Lower leg skin (tissue), 4 donors: ENCODE measurements around the gene EPG5. TPM values are rescaled to one million over a fixed set of nuclear protein-coding genes. Genes with fewer than 3 reads are reported as not detected.
"Not testable (repeated sequence)": the region's sequence is repeated elsewhere in the genome, so short reads cannot be mapped to it uniquely, and the experiment has no call there.

Experiments
- DNase-seq, 2 donors: peaks; one replicate each; pipeline ENCODE4 v3.0.0-alpha.2; 2019; ENCODE audit warnings: low spot score in 2 of 2
- H3K4me3 ChIP-seq: fragments of 200-600 bp; sonication (generic); 2 replicates; pipeline ENCODE4 v1.5.1; 2017; ENCODE audit warnings: mild to moderate bottlenecking, low read depth; ENCODE audit not compliant: poor library complexity, severe bottlenecking
- CTCF ChIP-seq, 3 donors: fragments of 450-650 bp; IDR thresholded peaks; one replicate each; pipeline ENCODE4 v1.5.1; 2016; ENCODE audit warnings: antibody characterized with exemption in 3 of 3, mild to moderate bottlenecking in 3 of 3, moderate library complexity in 2 of 3
- POLR2A ChIP-seq, 2 donors: fragments of 450-650 bp; IDR thresholded peaks; one replicate each; pipeline ENCODE4 v1.6.1; 2016 to 2017; ENCODE audit warnings: antibody characterized with exemption in 2 of 2, mild to moderate bottlenecking in 1 of 2, moderate library complexity in 1 of 2
- WGBS, 2 donors: methylation state at CpG; one replicate each; pipeline ENCODE4 v1.1.5; 2018; 5-methylcytosine and 5-hydroxymethylcytosine counted together
- intact Hi-C: fragments of 100-400 bp; cut with DNase I; formaldehyde crosslinking; loops from one replicate; pipeline ENCODE4 v1.15.0; 2023; ENCODE audit warnings: low total_unique reads
- total RNA-seq, 4 donors: library from RNA; depleted of rRNA; stranded (reverse); fragments of >200 nt; gene quantifications; one replicate each; pipeline ENCODE4 v1.1.0, GENCODE V29; 2016

EPG5 gene
- total RNA-seq, 4 donors from 2014 or later, result 22.5 to 44.0 (median 39.8) TPM

GRCh38 chr18:45825258-45826044 lies 141.7 kb downstream of the EPG5 start, which contains the start of gene SIGLEC15:
Gene SIGLEC15 (plus strand): TSS chr18:45825675. CDS start chr18:45825729, 54 bp downstream.
- TF ChIP-seq POLR2A (IDR thresholded peaks at IDR 0.05) (no peak), CTCF (IDR thresholded peaks at IDR 0.05) (no peak)
- 57 to 67% methylated on average over 12 of the region's 12 CpGs for WGBS, 2 donors
- intact Hi-C loops, result no loop called here
- no peak within 1 kb of the TSS for H3K4me3 ChIP-seq
- DNase-seq, result no peak

DNA sequence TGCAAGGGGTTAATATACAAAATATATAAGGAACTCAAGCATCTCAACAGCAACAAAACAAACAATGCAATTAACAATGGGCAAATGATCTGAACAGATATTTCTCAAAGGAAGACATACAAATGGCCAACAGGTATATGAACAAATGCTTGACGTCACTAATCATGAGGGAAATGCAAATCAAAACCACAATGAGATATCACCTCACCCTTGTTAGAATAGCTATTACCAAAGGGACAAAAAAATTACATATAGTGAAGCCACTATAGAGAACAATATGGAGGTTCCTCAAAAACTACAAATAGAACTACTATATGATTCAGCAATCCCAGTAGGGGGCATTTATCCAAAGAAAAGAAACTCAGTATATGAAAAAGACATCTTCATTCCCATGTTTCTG lies 145.4 kb downstream of the EPG5 start:
- no peak for DNase-seq
- intact Hi-C loops, result no loop called here
- no peak overlapping the region for H3K4me3 ChIP-seq
- no peak for TF ChIP-seq CTCF (IDR thresholded peaks at IDR 0.05)
- TF ChIP-seq POLR2A (IDR thresholded peaks at IDR 0.05), result no peak
- WGBS, 2 donors, result 72 to 73% methylated on average over 1 of the region's 1 CpG

DNA sequence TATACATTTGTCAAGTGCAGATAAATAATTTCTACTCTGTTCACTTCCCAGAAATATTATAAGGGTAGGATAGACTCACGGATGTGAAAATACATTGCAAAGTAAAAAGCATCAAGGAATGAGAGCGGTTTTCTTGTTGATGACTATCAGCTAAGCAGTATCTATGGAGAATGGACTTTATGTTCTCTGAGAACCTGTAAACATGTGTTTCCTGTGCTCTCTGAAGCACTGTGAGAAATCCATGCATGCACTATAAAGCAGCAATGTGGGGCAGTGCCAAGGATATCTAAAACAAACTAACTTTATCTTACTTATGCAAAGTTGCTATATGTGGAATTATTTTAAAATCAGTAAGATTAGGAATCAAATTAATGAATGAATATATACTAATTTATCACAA lies 146.1 kb downstream of the EPG5 start:
- TF ChIP-seq CTCF (IDR thresholded peaks at IDR 0.05), result no peak
- no peak for TF ChIP-seq POLR2A (IDR thresholded peaks at IDR 0.05)
- intact Hi-C loops, result no loop called here
- DNase-seq, result no peak
- no peak overlapping the region for H3K4me3 ChIP-seq
- 88 to 92% methylated on average over 2 of the region's 2 CpGs for WGBS, 2 donors

GRCh38 chr18:45820106-45820745 lies 146.9 kb downstream of the EPG5 start:
- no peak overlapping the region for H3K4me3 ChIP-seq
- DNase-seq, result no peak
- intact Hi-C loops, result no loop called here
- 61 to 69% methylated on average over 3 of the region's 3 CpGs for WGBS, 2 donors
- TF ChIP-seq CTCF (IDR thresholded peaks at IDR 0.05), result no peak
- TF ChIP-seq POLR2A (IDR thresholded peaks at IDR 0.05), result no peak

GRCh38 chr18:45818765-45819164 lies 148.4 kb downstream of the EPG5 start:
- intact Hi-C loops, DNase-seq, H3K4me3 ChIP-seq: not testable (repeated sequence)
- 80% methylated on average over 8 of the region's 8 CpGs for WGBS, 2 donors

DNA sequence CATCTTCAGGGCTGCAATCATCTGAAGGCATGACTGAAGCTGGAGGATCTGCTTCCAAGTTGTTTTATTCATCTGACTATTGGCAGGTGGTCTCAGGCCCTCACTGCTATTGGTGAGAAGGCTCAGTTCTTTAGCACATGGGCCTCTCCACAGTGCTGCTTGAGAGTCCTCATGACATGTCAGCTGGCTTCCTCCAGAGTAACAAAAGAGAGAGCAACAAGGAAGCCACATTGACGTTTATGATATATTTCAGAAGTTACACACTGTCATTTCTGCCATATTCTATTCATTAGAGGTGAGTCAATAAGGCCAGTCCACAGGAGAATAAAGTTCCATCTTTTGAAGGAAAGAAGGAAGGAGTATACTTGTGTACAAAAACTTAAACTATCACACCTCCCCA lies 149.6 kb downstream of the EPG5 start:
- WGBS, 2 donors, result 52 to 73% methylated on average over 1 of the region's 1 CpG
- TF ChIP-seq POLR2A (IDR thresholded peaks at IDR 0.05) (no peak), CTCF (IDR thresholded peaks at IDR 0.05) (no peak)
- intact Hi-C loops, result no loop called here
- no peak overlapping the region for H3K4me3 ChIP-seq
- DNase-seq, result no peak

- H3K4me3 ChIP-seq, intact Hi-C loops, DNase-seq: not testable (repeated sequence)
These were observed 152.4 kb downstream of the EPG5 start for GRCh38 chr18:45814733-45815132.

DNA sequence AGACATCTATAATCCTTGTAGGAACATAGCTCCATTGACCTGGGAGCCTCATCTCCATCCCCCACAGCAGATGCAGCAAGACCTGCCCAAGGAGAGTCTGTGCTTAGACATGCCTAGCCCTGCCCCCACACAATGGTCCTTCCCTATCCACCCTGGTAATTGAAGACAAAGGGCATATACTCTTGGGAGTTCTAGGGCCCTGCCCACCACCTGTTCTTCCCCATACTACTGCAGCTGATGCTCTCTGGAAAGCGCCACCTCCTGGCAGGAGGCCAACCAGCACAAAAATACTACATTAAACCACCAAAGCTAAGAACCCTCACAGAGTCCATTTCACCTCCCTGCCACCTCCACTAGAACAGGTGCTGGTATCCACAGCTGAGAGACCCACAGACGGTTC lies 160.0 kb downstream of the EPG5 start:
- intact Hi-C loops, DNase-seq, H3K4me3 ChIP-seq: not testable (repeated sequence)
- WGBS, 2 donors, result 46 to 65% methylated on average over 2 of the region's 2 CpGs
